D721Med (cell line): ENCODE measurements around the gene PPP4C.

ENCODE experiments used
- DNase-seq: peaks from one replicate; pipeline ENCODE4 v3.0.0; 2011; ENCODE audit warnings: low spot score; ENCODE audit not compliant: insufficient read length
- FAIRE-seq: peaks from 2 replicates; lab custom pipeline; 2011; peaks lifted over from hg19 to GRCh38; lab: Jason Lieb, UNC
- TF ChIP-seq, protein P1 (sequence below): IDR thresholded peaks from 2 replicates; pipeline ENCODE4 v1.5.1; 2012; ENCODE audit warnings: mild to moderate bottlenecking, control low read depth; ENCODE audit not compliant: insufficient read depth; ENCODE audit errors: missing control alignments

The PPP4C gene

DNA sequence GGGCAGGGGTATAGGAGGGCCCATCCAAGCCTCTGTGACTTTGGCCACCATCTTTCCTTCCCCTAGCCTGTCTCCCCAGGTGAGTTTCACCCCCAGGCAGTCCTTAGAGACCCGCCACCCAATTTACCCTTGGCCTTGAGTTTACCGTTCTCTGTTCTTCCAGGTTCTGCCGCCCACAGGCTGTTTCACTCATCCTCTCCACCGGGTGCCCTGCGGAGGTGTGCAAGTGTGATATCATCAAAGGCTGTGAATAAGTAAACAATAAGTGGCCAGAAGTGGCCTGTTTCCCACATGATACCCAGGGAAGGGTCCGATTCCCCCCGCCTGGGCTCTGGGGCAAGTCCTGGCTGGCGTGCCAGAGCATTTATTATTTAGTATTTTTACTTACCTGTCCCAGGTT is 29.6 kb upstream of the PPP4C start:
- FAIRE-seq = no peak
- DNase-seq = no peak
- TF ChIP-seq, protein P1, sequence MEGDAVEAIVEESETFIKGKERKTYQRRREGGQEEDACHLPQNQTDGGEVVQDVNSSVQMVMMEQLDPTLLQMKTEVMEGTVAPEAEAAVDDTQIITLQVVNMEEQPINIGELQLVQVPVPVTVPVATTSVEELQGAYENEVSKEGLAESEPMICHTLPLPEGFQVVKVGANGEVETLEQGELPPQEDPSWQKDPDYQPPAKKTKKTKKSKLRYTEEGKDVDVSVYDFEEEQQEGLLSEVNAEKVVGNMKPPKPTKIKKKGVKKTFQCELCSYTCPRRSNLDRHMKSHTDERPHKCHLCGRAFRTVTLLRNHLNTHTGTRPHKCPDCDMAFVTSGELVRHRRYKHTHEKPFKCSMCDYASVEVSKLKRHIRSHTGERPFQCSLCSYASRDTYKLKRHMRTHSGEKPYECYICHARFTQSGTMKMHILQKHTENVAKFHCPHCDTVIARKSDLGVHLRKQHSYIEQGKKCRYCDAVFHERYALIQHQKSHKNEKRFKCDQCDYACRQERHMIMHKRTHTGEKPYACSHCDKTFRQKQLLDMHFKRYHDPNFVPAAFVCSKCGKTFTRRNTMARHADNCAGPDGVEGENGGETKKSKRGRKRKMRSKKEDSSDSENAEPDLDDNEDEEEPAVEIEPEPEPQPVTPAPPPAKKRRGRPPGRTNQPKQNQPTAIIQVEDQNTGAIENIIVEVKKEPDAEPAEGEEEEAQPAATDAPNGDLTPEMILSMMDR = no peak

DNA sequence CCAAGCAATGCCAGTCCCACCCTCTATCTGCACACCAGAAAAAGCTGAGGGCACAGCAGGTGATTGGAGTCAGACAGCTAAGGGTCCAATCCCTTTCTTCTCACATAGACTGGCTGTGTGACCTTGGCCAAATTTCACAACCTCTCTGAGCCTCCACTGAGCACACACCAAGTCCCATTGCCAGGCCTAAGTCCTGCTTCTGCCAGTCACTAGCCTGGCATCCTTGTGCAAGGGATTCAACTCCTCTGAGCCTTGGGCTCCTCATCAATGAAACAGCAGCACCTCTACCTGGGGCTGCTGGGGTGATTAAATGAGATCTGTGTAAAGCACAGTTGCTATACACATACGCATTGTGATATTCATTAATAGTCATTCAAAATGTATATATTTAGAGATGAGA is 29.2 kb upstream of the PPP4C start:
- DNase-seq (no peak), FAIRE-seq (no peak)
- TF ChIP-seq, protein P1 = no peak

DNA sequence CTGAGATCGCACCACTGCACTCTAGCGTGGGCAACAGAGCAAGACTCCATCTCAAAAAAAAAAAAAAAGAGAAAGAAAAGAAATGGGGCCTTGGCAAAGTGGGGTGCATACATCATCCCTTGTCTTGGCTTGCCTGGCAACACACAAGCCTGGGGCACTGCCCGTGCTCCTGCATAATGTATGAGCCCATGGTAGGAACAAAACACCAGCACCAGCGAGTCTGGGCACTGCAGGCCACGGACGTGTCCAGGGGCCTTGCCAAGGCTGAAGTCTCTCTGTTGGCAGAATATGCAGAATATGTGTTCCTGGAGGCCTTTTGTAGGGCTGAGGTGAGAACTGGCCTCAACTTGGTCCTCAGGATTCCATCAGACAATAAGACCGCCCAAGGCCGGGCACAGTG is 25.9 kb upstream of the PPP4C start:
- FAIRE-seq = no peak
- TF ChIP-seq, protein P1 = no peak
- DNase-seq = no peak

DNA sequence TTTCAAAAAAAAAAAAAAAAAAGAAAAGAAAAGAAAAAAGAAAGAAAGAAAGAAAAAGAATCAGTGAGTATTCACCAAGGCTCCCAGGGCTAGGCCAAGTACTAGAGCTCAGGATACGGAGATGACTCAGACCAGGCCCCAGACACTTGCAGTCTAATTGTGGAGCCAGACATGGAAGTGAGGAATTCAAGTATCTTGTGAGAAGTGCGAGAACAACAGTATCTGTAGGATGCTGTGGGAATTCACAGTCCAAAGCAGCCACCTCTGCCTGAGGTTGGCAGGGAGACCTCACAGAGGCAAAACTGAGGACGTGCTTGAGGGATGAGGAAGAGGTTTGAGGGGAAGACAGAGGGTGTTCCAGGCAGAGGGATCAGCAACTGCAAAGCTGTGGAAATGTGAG is 24.3 kb upstream of the PPP4C start:
- TF ChIP-seq, protein P1 = no peak
- FAIRE-seq (no peak), DNase-seq (no peak)

DNA sequence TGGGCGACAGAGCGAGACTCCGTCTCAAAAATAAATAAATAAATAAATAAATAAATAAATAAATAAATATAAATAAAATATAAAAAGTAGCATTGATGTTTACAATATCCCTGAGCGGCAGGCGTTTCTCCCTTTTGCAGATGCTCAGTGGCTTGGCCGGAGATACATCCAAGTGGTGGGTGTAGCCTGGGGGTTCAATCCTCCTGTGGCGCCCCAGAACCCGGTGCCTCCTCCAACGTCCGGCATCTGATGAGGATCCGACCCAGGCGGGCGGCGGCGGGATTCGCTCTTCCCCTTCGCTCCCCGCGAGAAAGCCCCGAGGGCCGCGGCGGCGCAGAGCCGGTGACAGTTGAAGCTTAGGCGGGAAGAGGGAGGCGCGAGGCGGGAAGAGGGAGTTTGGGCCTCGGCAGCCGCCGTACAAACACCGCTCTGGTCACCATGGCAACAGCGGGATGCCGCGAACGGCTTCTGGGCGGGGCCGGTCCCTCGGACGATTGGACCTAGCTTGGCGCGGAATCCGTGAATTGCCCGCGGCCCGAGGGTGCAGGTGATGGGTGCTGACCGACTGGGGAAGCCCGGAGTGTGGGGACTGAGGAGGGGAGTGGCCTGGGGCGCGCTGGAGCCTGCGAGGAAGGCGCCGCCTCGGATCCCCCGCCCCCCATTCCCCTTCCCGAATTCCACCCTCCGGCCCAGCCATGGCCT is 23.0 kb upstream of the PPP4C start:
- TF ChIP-seq, protein P1 = no peak
- DNase-seq = peak; percentile 99
- no peak for FAIRE-seq

DNA sequence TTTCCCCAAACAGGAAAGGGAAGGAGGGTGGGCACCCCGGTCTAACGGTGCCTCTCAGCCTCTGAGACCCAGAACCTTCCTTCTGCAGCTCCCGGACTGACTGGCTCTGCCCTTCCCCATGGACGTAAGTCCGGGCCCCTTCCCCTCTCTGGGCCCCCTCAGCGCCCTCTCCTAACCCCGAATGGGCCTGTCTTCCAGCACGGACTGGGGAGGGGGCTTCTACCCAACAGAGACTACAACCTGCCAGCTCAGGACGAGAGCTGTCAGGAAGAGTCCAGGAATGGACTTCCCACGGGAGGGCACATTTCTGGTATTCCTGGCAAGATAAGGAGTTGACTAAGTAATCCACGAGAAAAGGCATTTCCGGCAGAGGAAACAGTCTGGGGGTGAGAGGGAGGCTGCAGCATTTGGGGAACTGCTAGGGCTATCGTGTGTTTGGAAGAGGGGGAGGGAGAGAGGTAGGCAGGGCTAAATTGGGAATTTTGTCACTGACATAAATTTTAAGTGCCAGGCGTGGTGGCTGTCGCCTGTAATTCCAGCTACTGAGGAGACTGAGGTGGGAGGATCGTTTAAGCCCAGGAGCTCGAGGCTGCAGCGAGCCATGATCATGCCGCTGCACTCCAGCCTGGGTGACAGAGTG is 22.3 kb upstream of the PPP4C start:
- no peak for DNase-seq

More for the DNA sequence above, 22.3 kb upstream of the PPP4C start:
- no peak for FAIRE-seq
- TF ChIP-seq, protein P1 = no peak
